ENCODE data around the gene ZCCHC4.

- TF ChIP-seq CTCF (IDR thresholded peaks at IDR 0.05; ENCODE audit: low read length) (no peak), EZH2 (IDR thresholded peaks at IDR 0.05; ENCODE audit: borderline replicate concordance, low read length) (no peak)
Measured at GRCh38 chr4:25291158-25291733, 21.3 kb upstream of the ZCCHC4 start.
